NCI-H2107 treated with DMSO at 0.1 percent for 48 hours (cell line): ENCODE data around the gene NOS3.

ENCODE experiments used
- DNase-seq: peaks from one replicate; lab custom pipeline; 2025; ENCODE audit not compliant: unreplicated experiment; lab: John Stamatoyannopoulos, UW

The NOS3 gene

DNA sequence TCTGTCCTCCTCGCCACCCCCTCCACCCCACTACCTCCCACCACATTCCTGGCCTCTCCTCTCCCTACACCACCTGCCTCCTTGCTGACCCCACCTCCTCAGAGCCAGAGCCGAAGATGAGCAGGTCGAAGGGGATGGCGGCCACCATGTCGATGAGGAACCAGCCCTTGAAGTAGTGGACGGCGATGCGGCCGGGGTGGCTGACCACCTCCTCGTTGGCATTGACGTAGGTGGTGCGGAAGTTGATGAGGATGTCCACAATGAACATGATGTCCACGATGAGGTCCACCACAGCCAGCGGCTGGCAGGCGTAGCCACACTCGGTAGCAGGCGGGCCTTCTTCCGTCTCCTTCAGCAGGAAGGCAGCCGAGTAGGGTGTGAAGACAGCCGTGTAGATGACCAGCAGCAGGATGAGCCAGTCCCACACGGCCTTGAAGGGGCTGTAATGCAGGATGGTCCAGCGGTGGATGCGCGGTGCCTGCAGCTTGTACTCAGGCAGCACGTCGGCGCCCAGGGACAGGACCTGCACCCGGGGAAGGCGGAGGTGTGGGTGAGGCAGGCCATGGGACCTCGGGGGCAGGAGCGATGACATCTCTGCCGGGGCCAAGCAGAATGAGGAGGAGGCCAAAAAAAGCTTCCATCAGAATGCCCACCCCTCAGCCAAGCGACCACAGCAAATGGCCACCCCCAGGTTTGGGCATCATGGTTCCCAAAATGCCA is 38.3 kb upstream of the NOS3 start:
- no peak for DNase-seq

- no peak for DNase-seq
These were observed 37.5 kb upstream of the NOS3 start for GRCh38 chr7:150953061-150953997.

DNA sequence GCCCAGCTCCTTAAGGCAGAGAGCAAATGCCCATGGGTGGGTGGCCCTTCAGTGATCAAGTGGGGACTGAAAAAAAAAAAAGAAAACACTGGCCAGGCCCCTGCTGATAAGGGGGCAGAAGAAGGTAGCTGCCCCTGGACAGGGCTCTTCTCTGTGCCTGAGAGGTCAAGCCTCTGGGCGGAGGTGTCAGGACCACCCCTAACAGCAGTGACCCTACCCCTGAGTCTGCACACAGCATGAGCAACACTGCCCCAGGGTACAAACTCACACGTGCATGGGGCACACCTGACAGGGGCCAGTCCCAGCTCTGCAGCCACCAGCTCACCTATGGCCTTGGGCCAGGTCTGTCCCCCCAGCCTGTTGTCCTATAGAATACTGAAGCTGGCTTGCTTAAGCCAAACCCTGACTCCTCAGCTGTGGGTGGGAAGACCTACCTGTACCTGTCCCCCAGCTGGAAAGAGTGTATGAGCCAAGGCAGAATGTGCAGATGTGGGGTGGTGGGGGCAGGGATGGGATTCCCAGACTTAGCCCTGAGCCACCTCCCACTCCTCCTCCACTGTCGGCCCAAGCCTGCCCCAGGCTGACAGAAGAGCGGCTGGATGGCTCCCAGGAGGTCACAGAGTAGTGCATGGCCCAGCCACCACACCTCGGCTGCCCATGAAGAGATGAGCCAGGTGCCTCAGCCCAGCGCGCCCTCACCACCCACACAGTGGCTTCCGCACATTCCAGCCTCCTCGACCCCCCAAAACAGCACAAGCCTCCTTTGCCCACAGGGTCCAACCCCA is 36.4 kb upstream of the NOS3 start:
- DNase-seq, result no peak

GRCh38 chr7:150954986-150955518 is 35.8 kb upstream of the NOS3 start:
- DNase-seq, result no peak

- peak; percentile 50 for DNase-seq
These were observed 35.1 kb upstream of the NOS3 start for GRCh38 chr7:150955519-150956394.

DNA sequence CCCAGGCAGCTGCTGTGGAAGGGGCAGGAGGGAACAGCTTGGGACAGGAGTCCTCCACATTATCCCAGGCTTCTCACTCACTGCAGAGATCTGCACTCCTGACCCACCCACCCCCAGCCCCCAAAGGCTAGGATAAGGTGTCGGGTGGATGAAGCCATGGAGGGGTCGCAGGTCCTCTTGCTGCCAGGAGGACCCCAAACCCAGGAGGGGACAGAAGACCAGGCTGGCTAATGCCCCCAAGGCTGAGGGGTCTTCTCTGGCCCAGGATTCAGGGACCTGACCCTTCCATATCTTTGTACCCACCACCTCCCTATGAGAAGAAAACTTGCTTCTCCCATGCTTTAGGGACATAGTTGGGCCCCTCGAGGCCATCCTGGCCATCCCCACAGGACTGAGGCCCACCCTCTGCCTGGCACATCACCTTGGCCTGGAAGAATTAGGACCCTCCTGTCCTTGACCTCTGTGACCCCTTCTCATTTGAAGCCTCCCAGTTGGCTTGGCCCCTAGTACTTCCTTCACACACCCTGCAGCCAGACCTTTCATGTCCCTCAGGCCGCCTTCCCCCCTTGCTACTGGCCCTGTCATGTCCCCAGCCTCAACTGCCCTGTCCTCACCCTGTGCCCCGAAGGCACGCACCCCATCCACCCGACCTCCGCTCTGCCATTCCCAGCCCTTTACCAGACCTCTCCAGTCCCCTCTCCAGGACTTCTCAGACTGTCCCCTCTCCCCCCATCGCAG is 34.3 kb upstream of the NOS3 start:
- DNase-seq, result no peak

DNA sequence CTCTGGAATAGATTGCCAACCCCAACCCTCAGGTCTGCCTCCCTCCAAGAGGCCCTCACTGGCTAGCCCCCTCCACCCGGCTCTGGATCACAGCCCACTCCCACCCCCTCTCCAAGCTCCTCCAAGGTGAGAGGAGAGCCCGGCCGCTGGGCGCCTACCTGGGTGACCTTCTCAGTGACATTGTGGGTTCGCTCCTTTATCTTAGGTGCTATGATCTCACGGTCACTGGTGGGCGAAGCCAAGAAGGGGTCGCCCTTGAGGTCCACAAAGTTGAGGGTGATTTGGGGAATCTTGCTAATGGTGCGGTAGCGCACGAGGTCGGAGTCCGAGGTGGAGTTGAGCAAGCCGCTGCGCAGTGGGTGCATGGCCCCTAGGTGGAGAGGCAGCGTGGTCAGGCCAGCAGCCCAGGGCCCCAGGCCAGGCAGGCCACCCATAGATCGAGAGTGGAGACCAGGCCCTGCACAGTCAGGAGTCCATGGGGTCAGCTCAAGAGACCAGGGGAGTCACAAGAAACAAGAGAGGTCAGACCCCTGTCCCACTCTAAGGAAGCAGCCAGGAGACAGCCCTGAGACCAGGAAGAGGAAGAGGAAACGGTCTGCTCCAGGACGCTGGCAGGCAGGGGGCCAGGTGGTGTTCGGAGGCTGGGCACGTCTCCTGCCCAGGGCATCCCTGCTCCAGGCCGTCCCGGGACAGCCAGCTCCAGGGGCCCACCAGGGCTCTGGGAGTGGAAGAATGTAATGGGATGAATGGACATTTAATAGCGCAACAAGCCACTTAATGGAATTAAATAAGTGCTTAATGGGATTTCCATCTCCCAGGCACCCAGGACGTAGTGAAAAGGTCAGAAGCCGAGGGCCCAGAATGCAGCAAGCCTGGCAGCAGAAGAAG is 33.4 kb upstream of the NOS3 start:
- no peak for DNase-seq

DNA sequence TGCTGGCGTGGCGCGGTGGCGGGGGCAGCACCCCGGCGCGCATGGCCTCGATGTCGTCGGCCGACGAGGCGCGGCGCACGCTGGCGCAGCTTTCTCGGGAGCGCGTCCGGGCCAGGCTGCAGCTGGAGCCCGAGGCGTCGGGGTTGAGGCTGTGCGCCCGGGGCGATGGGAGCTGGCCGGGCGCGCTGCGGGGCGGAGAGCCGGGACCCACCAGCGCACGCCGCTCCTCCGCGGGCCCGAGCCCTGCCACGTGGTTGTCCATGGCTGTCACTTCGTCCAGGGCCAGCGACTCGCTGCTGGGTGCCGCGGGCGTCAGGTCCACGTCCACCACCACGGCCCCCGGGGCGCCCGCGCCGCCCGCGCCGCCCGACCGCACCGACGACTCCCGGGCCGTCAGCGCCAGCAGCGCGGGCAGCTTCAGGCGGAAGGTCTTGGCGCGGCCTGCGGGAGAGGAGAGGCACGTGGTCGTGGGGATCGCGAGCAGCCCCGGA is 32.7 kb upstream of the NOS3 start:
- no peak for DNase-seq

GRCh38 chr7:150958597-150958996 is 32.2 kb upstream of the NOS3 start:
- no peak for DNase-seq

GRCh38 chr7:150959081-150959480 is 31.7 kb upstream of the NOS3 start:
- DNase-seq, result no peak

DNA sequence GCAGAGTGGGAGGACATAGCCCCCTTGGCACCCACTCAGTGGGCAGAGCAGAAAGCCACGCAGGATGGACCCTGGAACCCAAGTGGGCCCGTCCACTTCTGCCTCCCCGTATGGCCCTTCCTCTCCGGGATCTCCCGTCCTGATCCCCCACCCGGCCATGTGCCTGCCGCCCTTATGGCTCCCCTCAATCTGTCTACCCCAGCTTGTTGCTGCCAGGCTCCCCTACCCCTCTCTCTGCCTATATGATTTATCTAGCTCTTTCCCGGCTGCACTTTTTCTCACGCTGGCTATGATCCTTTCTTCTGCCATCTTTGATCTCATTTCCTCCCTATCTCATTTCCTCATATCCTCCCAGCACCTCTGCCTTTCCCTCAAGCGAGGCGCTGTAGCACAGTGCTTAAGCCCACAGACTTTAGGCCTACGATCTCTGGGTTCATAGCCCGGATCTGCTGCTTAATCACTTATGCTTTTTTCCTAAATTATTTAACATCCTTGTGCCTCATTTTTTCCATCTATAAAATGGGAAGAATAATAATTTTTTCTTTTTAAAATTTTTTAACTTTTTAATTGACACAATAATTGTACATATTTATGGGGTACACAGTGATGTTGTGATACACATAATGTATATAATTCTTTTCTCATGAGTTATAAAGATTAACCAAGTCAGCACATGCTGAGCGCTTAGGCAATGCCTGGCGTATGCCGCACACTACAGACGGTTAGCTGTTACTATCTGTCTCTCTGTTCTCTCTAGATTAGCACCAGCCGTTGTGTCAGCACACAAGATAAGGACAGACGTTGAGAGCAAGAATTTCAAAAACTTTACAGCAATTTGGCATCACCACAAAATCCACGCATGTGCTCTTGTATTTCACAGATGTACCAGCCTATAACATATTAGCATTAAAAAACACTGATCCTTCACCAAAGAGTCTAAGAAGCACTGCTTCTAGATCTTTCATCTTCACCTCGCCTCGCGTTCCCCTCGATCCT is 30.8 kb upstream of the NOS3 start:
- no peak for DNase-seq

GRCh38 chr7:150961510-150962289 is 29.1 kb upstream of the NOS3 start:
- no peak for DNase-seq

- DNase-seq, result no peak
These were observed 28.6 kb upstream of the NOS3 start for GRCh38 chr7:150962290-150962552.

GRCh38 chr7:150962553-150963399 is 28.0 kb upstream of the NOS3 start:
- DNase-seq, result no peak

DNA sequence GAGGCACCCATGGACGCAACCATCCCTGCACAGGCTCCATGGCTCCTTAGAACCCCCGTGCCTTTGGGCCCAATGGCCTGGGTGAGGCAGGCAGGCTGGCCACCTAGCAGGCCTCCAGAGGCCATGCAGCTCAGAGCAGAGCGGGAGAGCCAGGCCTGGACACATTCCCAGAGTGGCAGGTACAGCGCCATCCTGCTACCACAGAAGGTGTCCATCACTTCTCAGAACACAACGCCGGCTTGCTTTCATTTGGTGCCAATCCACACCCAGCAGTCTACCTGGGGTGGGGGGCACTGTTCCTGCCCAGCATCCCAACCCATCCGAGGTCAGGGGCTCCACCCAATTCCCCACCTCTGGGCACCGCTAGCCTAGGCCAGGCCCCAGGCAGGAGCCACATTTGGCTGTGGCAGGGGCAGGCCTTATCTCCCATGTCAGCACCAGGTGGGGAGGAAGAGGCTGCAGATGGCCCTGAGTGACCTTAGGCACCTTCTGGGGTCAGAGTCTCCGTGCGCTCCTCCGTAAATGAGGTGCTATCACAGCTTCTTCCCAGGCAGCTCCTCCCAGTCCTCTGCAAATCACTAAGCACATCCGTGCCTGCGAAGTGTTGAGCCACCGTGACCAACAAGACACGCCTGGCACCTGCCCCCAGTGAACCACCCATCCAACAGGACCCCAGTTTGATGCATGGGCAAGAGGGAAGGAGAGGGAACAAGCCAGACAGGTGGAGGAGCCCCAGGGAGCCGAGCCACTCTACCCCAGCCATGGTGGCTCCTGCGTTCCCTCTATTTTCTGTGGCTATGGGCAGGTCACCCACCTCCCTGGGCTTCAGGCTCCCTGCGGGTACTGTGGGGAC is 26.9 kb upstream of the NOS3 start:
- no peak for DNase-seq
